ENCODE data around the gene GFAP.

Gene GFAP

DNA sequence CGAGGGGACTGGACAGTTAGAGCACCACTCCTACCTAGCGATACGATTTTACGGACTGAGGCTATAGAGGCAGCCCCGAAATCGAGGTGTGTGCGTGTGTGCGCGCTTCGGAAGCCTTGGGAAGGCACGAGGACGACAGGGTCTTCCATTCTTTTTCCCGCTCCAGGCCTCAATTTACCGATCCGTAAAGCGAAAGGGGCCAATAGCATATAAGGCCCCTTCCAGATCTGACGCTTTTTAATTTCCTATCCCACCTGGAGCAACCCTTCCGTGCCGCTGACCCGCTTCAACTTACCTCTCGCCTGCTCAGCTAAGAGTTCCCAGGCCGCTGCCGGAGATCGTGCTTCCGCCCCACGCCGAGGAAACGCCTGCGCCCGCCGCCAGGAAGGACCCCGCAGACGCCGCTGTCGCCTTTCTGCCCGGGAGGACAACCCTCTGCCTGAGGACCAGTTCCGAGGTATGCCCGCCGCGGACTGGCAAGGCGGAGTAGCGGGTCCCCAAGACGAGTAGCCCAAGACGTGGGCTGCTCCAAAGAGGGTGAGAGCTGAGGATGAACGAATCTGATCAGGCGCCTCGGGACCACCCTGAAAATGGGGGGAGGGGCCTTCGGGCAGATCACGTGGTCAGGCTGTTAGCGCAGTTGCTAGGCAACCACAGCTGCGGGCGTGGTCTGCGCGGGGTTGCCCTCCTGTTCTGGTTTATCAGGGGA, 16.1 kb downstream of the GFAP start, which contains the start of gene EFTUD2:
Gene EFTUD2, minus strand, starts transcription at position 372 of the 709 bp plus-strand sequence. CDS start 4,924 bp downstream, outside the sequence.
- DNase-seq, result peak; percentile 83 to 91

DNA sequence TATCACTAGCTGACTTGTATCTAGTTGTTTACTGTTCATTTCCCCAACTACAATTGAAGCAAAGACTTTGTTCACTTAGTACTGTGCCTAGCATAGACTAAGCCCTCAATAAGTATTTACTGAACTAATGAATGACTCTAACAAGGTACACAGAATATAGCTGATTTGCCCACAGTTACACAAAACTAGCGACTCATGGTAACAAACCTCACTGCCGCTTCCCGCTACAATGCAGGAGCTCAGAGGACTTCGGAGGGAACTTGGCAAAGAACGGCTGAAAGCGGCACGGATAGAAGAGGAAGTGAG, 16.6 kb downstream of the GFAP start:
- DNase-seq, result peak; percentile 79 to 82

DNA sequence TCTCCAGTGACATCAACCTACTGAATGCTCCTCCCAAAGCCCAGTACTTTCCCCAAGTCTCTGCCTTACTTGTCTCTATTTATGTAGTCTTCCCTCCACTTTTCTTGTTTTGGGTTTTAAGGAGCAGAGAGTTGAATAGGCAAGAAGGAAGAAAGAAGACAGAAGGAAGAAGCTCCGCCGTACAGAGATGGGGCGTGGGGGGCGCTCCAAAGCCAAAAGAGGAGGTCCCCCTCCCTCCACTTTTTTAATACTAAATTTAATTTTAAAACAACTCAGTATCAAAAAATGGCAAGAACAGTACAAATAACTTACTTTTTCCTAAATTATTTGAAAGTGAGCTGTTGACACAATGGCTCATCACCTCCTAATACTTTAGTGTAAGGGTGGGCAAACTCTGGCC, 20.7 kb downstream of the GFAP start:
- no peak for DNase-seq

DNA sequence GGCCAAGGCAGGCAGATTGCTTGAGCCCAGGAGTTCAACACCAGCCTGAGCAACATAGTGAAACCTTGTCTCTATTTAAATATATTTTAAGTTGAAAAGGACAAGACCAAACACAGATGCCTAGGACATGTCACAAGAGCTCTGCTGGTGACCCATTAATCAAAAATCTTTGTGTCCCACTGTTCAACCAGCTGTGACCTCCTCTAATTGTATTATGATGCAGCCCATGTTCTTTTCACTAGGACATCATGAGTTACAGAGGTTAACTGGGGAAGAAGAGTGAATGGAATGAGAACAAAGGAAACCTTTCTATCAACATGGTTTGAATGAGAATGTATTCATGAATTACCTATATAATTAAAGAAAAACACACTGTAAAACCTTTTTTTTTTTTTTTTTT, 23.1 kb downstream of the GFAP start:
- DNase-seq, result no peak

- DNase-seq, result no peak
Observed at GRCh38 chr17:44889003-44889402, 26.3 kb downstream of the GFAP start.

GRCh38 chr17:44887971-44888954, 27.0 kb downstream of the GFAP start:
- DNase-seq, result peak; percentile 29 to 43

GRCh38 chr17:44887016-44887415, 28.3 kb downstream of the GFAP start:
- DNase-seq, result no peak

- DNase-seq, result no peak
Observed at GRCh38 chr17:44884941-44885340, 30.4 kb downstream of the GFAP start.

- DNase-seq, result no peak
Observed at GRCh38 chr17:44881145-44881544, 34.2 kb downstream of the GFAP start.

DNA sequence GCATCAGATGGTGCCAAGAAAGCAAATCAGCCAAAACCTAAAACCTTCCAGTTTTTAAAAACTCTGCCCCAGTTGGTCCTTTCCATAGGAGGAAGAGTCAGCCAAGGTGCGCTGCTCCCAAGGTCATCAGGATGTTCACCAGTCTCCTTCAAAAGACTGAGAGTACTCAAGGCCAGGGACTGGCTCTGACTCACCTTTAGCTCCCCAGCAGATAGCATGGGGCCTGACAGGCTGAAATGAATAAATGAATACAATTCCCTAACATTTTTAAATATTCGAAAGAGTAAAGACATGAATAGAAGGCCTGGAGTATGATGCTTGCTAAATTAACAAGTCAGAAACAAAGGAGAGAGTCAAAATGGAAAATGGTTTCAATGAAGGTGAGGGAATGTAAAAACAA, 35.2 kb downstream of the GFAP start:
- DNase-seq, result no peak

- DNase-seq, result no peak
Observed at GRCh38 chr17:44879376-44879775, 35.9 kb downstream of the GFAP start.

DNA sequence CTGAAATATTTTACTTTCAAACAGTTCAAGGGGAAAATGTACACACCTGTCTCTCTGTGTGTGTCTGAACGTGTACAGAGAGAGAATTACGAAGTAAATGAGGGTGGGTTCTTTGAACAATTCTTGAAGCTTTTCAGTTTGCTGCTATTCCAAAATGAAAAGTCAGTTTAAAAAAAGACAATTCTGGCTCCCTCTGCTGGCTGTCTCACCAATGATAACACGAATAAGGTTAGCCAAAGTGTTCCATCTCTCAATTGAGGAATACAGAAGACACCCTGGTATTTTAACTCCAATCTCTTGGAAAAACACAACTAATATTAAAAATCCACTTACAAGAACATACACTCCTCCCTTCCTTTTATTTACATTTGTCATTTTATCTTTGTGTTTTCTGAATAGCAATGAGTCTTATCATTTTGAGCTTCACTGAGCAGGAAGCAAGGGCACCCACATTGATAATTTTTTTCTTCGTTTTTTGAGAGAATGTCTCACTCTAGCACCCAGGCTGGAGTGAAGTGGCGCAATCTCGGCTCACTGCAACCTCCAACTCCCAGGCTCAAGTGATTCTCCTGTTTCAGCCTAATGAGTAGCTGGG, 36.6 kb downstream of the GFAP start:
- peak; percentile 39 to 40 for DNase-seq

DNA sequence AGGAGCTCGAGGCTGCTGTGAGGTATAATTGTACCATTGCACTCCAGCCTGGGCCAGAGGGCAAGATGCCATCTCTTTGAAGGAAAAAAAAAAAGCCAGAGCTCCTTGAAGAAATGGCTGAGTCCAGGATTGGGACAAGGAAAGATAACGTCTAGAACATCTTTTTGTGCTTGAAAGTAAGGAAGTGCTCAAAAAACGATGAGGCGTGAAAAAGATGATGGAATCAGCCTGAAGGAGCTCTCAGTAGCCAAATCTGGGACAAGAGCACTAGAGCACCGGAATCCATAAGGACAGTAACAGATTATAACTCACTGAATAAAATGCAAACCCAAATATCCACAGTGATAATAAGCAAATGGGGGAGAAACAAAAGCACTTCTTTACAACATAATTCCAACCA, 38.2 kb downstream of the GFAP start:
- no peak for DNase-seq

DNA sequence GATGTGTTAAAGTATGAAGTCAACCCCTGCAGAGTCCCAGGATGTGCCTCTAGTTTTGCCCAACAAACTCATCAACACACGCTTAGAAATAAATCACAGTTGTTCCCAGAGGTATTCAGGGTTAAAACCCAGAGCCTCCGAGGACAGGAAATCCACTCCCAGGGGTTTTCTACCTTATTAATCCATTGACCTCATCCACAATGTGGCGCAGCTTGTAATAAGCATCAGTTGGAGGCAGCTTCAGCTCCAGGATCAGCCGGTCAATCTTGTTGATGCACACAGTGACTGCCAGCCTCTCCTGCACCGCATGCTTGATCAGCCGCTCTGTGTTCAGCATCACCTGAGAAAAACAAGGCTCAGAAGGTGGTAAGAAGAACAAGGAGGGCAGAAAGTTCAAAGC, 39.5 kb downstream of the GFAP start:
- no peak for DNase-seq

DNA sequence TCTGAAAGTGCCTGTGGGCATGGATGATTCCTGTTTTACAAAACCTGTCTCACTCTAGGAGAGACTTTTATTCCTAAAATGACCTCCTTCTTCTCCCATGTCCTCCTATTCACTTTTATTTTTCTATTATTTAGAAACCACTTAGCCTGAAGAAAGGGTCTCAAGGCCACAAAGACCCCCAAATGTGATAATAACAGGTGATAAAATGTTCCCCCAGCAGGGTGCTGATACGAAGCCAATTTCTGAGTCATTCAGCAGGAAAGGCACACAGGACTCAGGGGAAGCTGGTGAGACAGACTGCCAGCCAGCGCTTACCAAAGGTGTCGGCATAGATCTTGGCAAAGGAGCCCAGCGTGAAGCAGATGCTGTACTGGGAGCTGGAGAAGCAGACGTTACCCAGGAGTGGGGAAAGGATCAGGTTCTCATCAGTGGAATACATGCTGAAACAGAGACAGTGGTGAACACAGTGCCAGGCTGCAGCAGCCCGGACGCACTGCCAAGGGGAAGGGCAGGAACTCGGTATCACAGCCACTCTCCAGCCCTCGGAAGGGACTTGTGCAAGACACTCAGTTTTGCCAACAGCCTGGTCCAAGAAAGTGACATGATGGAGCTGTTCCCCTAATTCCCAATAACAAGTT, 43.0 kb downstream of the GFAP start:
- no peak for DNase-seq

DNA sequence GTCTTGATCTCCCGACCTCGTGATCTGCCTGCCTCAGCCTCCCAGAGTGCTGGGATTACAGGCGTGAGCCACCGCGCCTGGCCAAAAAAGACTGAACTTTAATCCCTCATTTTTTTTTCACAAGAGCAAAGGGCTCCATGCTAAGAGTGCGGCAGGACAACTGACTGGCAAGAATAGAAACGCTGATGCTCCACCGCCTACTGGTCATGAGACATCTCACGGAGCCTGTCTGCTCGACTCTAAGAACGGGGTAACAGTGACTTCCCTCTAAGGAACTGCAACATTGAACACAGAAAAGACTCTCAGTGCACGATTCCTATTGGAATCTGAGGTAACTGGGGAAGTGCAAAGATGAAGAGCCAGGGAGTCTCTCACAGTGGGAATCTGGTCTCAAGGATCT, 43.7 kb downstream of the GFAP start:
- DNase-seq, result peak; percentile 12 to 55

DNA sequence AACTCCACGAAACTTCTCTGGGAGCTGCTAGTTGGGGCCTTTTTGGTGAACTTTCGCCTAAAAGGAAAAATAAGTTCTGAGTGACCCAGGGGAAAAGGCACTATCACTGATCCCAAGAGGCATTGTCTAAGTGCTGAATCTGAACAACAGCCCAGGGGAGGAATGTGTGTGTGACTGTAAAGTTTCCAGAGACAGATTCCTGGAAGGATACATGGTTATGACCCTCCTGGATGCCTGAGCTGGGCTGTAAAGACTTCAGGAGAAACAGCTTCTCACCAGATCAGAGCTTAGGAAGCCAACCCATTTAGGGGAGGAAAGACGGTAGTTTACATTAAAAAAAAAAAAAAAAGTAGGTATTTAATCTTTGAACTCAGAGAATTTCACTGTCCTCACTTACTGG, 47.5 kb downstream of the GFAP start:
- DNase-seq, result no peak

GRCh38 chr17:44865931-44866330, 49.4 kb downstream of the GFAP start:
- DNase-seq, result no peak

DNA sequence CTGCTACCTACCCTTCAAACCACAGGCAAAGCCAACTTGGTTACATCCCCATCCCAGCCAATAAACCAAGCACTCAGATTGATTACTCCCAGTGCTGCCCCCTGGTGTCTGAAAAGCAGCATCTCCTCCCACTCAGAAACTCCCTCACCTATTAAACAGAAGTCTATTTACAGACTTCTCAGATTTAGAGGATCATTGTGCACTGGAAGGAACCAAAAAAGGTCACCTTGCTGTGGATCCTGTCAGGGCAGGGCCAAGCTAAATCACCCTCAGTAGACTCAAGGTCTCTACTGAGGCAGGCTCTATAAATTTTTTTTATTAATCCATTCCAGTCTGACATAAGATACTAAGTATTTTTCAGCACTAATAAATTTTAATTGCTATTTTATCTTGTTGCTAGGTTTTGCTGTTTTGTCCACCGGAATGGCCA, 50.1 kb downstream of the GFAP start:
- DNase-seq, result peak; percentile 64 to 75

DNA sequence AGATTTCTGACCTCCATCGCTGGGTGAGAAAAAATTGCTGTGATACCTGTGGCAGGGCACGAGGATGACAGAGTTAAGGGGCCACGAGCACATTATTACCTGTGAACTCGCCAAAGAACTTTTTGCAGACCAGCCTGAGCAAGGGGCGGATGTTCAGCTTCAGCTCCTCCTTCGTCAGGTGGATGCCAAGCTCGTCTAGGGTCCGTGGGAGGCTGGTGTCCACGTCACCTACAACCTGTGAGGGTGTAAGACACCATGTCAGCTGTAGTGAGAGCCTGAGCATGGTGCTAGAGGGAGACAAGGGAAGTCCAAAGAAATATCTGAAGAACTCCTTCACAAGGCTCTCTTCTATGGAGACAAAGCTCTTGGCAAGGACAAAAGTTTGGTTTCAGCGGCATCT, 50.5 kb downstream of the GFAP start:
- no peak for DNase-seq

GRCh38 chr17:44863061-44863918, 52.0 kb downstream of the GFAP start:
- DNase-seq, result no peak
